AG10803 (cell line): ENCODE measurements around the gene CBX3.
"Not testable (repeated sequence)": the region's sequence is repeated elsewhere in the genome, so short reads cannot be mapped to it uniquely, and the experiment has no call there.

Experiments used
- DNase-seq: peaks from one replicate; pipeline ENCODE4 v3.0.0; 2010; ENCODE audit warnings: low read depth
- H3K4me3 ChIP-seq: 2 replicates; pipeline ENCODE4 v1.5.1; 2011; ENCODE audit warnings: mild to moderate bottlenecking, low read length, control low read depth
- TF ChIP-seq, protein P1 (sequence below): conservative IDR thresholded peaks from 2 replicates; pipeline ENCODE4 v1.5.1; 2011; ENCODE audit warnings: mild to moderate bottlenecking, low read length, control low read depth, inconsistent platforms

Gene CBX3

DNA sequence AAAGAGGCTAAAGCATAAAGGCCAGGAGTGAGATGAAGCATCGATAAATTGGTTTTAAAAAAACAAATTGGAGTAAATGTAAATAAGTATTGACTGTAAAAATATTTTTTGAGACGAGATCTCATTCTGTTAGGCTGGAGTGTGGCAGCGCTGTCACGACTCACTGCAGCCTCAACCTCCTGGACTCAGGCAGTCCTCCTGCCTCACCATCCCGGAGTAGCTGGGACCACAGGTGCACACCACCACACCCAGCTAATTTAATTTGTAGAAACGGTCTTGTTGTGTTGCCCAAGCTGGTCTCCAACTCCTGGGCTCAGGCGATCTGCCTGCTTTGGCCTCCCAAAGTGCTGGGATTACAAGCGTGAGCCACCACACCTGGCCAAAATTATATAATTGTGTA lies 18.8 kb upstream of the CBX3 start:
- H3K4me3 ChIP-seq = no peak overlapping the region
- TF ChIP-seq, protein P1, sequence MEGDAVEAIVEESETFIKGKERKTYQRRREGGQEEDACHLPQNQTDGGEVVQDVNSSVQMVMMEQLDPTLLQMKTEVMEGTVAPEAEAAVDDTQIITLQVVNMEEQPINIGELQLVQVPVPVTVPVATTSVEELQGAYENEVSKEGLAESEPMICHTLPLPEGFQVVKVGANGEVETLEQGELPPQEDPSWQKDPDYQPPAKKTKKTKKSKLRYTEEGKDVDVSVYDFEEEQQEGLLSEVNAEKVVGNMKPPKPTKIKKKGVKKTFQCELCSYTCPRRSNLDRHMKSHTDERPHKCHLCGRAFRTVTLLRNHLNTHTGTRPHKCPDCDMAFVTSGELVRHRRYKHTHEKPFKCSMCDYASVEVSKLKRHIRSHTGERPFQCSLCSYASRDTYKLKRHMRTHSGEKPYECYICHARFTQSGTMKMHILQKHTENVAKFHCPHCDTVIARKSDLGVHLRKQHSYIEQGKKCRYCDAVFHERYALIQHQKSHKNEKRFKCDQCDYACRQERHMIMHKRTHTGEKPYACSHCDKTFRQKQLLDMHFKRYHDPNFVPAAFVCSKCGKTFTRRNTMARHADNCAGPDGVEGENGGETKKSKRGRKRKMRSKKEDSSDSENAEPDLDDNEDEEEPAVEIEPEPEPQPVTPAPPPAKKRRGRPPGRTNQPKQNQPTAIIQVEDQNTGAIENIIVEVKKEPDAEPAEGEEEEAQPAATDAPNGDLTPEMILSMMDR = no peak
- DNase-seq = no peak

DNA sequence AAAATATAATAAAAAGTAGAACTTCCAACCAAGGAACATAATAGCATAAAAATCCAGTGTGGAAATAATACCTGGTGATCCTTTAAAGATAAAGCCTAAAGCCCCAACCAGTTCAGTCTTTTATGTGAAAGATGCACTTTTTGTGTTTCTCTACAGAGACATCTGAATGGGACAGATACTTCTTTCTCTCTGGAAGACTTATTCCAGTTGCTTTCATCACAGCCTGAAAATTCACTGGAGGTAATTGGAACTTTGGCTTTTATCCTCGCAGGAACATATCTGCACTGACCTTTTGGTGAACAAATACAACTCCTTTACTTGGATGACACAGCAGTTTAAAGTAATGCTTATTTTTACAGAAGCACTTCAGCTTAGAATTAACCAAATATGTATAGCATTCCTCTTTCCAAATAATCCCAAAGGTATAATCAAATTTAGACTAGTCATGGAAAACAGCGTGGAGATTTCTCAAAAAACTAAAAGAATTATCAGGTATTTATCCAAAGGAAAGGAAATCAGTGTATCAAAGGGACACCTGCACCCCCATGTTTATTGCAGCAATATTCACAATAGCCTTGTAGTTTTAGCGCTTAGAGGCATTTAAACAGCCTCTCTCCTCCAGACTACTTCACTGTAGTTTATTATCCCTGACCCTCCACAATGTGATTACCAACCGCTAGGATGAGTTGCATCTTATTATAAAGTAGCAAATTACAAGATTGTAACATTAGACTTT lies 17.8 kb upstream of the CBX3 start:
- H3K4me3 ChIP-seq = no peak overlapping the region
- DNase-seq = no peak
- TF ChIP-seq, protein P1 = no peak

DNA sequence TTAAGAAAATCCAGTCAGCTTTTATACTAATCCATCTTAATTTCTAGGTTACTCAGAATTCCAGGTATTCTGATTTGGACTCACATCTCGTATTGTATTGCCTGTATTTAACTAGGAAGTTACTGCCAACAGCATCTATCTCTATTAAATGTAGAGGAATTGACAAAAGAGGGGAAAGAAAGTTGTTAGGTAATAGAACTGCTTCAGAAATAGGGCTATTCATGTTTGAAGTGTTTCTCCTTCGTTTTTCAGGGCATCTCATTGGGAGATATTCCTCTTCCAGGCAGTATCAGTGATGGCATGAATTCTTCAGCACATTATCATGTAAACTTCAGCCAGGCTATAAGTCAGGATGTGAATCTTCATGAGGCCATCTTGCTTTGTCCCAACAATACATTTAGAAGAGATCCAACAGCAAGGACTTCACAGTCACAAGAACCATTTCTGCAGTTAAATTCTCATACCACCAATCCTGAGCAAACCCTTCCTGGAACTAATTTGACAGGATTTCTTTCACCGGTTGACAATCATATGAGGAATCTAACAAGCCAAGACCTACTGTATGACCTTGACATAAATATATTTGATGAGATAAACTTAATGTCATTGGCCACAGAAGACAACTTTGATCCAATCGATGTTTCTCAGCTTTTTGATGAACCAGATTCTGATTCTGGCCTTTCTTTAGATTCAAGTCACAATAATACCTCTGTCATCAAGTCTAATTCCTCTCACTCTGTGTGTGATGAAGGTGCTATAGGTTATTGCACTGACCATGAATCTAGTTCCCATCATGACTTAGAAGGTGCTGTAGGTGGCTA lies 17.1 kb upstream of the CBX3 start:
- H3K4me3 ChIP-seq, DNase-seq: not testable (repeated sequence)

DNA sequence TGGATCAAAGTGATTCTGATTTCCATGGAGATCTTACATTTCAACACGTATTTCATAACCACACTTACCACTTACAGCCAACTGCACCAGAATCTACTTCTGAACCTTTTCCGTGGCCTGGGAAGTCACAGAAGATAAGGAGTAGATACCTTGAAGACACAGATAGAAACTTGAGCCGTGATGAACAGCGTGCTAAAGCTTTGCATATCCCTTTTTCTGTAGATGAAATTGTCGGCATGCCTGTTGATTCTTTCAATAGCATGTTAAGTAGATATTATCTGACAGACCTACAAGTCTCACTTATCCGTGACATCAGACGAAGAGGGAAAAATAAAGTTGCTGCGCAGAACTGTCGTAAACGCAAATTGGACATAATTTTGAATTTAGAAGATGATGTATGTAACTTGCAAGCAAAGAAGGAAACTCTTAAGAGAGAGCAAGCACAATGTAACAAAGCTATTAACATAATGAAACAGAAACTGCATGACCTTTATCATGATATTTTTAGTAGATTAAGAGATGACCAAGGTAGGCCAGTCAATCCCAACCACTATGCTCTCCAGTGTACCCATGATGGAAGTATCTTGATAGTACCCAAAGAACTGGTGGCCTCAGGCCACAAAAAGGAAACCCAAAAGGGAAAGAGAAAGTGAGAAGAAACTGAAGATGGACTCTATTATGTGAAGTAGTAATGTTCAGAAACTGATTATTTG lies 16.3 kb upstream of the CBX3 start:
- TF ChIP-seq, protein P1 = no peak
- no peak overlapping the region for H3K4me3 ChIP-seq

DNA sequence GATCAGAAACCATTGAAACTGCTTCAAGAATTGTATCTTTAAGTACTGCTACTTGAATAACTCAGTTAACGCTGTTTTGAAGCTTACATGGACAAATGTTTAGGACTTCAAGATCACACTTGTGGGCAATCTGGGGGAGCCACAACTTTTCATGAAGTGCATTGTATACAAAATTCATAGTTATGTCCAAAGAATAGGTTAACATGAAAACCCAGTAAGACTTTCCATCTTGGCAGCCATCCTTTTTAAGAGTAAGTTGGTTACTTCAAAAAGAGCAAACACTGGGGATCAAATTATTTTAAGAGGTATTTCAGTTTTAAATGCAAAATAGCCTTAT lies 15.7 kb upstream of the CBX3 start:
- no peak for DNase-seq
- no peak overlapping the region for H3K4me3 ChIP-seq
- TF ChIP-seq, protein P1 = no peak

More for the DNA sequence above, 16.3 kb upstream of the CBX3 start:
- DNase-seq = no peak

DNA sequence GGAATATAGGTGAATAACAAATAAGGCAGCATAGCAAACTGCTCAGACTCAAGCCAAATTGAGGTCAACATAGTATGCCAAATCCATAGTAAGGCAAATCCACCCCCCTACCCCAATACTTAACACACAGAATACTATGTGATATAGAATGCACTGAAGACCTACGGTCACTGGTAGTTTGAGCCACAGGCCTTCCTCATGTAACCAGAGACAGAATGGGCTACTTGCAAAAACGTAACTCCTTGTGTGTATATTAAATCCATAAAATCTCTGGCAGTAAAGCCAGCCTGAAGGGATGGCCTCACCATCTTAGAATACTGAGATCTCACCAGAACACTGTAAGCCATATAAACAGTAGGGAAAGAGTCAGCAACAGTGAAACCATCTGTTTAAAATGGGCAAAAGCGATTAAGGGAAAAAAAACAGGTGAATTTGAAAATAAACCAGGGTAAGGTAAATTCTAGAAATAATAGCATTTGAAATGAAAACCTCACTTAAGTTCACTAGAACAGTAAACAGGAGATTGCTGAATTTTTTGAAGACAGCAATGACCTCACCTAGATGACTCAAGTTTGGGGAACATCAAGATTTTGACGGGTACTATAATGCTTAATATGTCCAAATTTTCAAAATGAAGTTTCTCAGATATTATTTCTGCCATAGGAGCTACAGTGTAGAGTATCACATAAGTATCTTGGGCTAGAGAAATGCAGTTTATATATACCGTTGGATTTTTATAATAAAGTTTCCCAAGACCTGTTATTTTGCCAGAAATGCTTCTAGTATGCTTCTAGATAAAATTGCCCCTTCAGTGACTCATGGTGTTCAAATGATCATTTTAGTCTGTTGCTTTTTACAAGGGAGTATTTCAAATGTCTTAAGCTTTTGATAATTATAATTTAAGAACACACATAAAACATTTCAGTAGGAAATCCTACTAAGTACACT lies 14.9 kb upstream of the CBX3 start:
- no peak for DNase-seq
- TF ChIP-seq, protein P1 = no peak
- H3K4me3 ChIP-seq = no peak overlapping the region
